SK-N-SH (cell line): ENCODE results near the gene VSIG10L2. TPM values are rescaled to one million over a fixed set of nuclear protein-coding genes. Genes with fewer than 3 reads are reported as not detected.

Source experiments
- CTCF ChIA-PET: fragments of 300-600, 350-600 bp; formaldehyde crosslinking; extraction: SDS; loops from one replicate; lab custom pipeline; 2021; lab: Yijun Ruan, JAX
- POLR2A ChIA-PET: fragments of 350-600 bp; sonication (Branson Sonifier 250); formaldehyde crosslinking; extraction: SDS; loops from one replicate; lab custom pipeline; 2020; ENCODE audit warnings: antibody characterized with exemption, inconsistent platforms; lab: Yijun Ruan, JAX
- DNase-seq: peaks from one replicate; pipeline ENCODE4 v3.0.0; 2012
- H2AFZ ChIP-seq: fragments of 200-600 bp; sonication (generic); 2 replicates; pipeline ENCODE4 v1.8.1; 2016; ENCODE audit warnings: antibody characterized with exemption, mild to moderate bottlenecking, low read depth
- H3F3A ChIP-seq: fragments of 200-600 bp; sonication (generic); replicated peaks from 2 replicates; pipeline ENCODE3; 2016; ENCODE audit warnings: antibody characterized with exemption, mild to moderate bottlenecking; ENCODE audit not compliant: insufficient read depth
- H3K27ac ChIP-seq, 2 experiments: fragments of 200-500 bp in 1 of 2; fragments of 200-600 bp in 1 of 2; sonication (Bioruptor generic) in 1 of 2; sonication (generic), shearing (Covaris generic) in 1 of 2; 2 replicates each; pipeline versions ENCODE4 v1.5.1 to v1.6.1; 2014 to 2016; ENCODE audit warnings: low read depth in 2 of 2, inconsistent platforms in 1 of 2, low read length in 1 of 2, mild to moderate bottlenecking in 1 of 2, mixed read lengths in 1 of 2
- H3K27me3 ChIP-seq: fragments of 200-600 bp; sonication (generic), shearing (Covaris generic); 2 replicates; pipeline ENCODE4 v1.6.1; 2016; ENCODE audit warnings: mixed run types; ENCODE audit not compliant: insufficient read depth
- H3K36me3 ChIP-seq, 2 experiments: fragments of 200-500 bp in 1 of 2; fragments of 200-600 bp in 1 of 2; sonication (Bioruptor generic) in 1 of 2; sonication (generic) in 1 of 2; replicated peaks in 1 of 2; 2 replicates each; pipeline versions ENCODE3 to v1.5.1; 2014 to 2016; ENCODE audit warnings: low read length in 1 of 2, mild to moderate bottlenecking in 1 of 2; ENCODE audit not compliant: insufficient read depth in 2 of 2, control insufficient read depth in 1 of 2
- H3K4me1 ChIP-seq, 2 experiments: fragments of 200-500 bp in 1 of 2; fragments of 200-600 bp in 1 of 2; sonication (Bioruptor generic) in 1 of 2; sonication (generic), shearing (Covaris generic) in 1 of 2; 2 replicates each; pipeline versions ENCODE4 v1.5.1 to v1.6.1; 2014 to 2016; ENCODE audit warnings: low read depth in 1 of 2, low read length in 1 of 2, mixed run types in 1 of 2; ENCODE audit not compliant: insufficient read depth in 2 of 2, control insufficient read depth in 1 of 2
- H3K4me2 ChIP-seq: fragments of 200-600 bp; sonication (generic), shearing (Covaris generic); 2 replicates; pipeline ENCODE4 v1.6.1; 2017; ENCODE audit warnings: mixed run types
- H3K4me3 ChIP-seq, 2 experiments: fragments of 200-500 bp in 1 of 2; fragments of 200-600 bp in 1 of 2; sonication (Bioruptor generic) in 1 of 2; sonication (generic), shearing (Covaris generic) in 1 of 2; 2 replicates each; pipeline versions ENCODE4 v1.5.1 to v1.8.1; 2014 to 2016; ENCODE audit warnings: low read depth in 2 of 2, inconsistent platforms in 1 of 2, low read length in 1 of 2, mild to moderate bottlenecking in 1 of 2, mixed read lengths in 1 of 2, moderate library complexity in 1 of 2
- H3K79me2 ChIP-seq: fragments of 200-600 bp; sonication (generic); 2 replicates; pipeline ENCODE4 v1.8.1; 2017; ENCODE audit warnings: mild to moderate bottlenecking; ENCODE audit not compliant: insufficient read depth
- H3K9ac ChIP-seq: fragments of 200-600 bp; sonication (generic); 2 replicates; pipeline ENCODE4 v1.6.1; 2017; ENCODE audit warnings: mixed run types
- H3K9me2 ChIP-seq: fragments of 200-600 bp; sonication (generic); 2 replicates; pipeline ENCODE4 v1.6.1; 2017; ENCODE audit warnings: mixed run types
- H3K9me3 ChIP-seq: fragments of 200-600 bp; sonication (generic); 2 replicates; pipeline ENCODE4 v1.6.1; 2017; ENCODE audit warnings: mixed run types, mild to moderate bottlenecking, moderate library complexity
- H4K20me1 ChIP-seq: fragments of 200-600 bp; sonication (generic); 2 replicates; pipeline ENCODE4 v1.6.1; 2017; ENCODE audit warnings: mild to moderate bottlenecking, mixed run types; ENCODE audit not compliant: insufficient read depth
- CHD2 ChIP-seq: fragments of 150-350 bp; IDR thresholded peaks from 2 replicates; pipeline ENCODE4 v1.6.1; 2018; ENCODE audit warnings: low read length; ENCODE audit not compliant: partially characterized antibody
- CTCF ChIP-seq: fragments of 200-600 bp; sonication (generic); IDR thresholded peaks from 2 replicates; pipeline ENCODE4 v1.6.1; 2017; ENCODE audit warnings: antibody characterized with exemption, mild to moderate bottlenecking, moderate library complexity
- ELF1 ChIP-seq: IDR thresholded peaks from 2 replicates; pipeline ENCODE4 v1.4.0; 2012
- EP300 ChIP-seq, 2 experiments: IDR thresholded peaks; 2 replicates each; pipeline versions ENCODE4 v1.4.0 to v1.6.1; 2012; ENCODE audit warnings: borderline replicate concordance in 1 of 2, low read depth in 1 of 2, low read length in 1 of 2
- FOSL2 ChIP-seq: IDR thresholded peaks from 2 replicates; pipeline ENCODE4 v1.4.0; 2012; ENCODE audit warnings: low read depth, mild to moderate bottlenecking, moderate library complexity, borderline replicate concordance
- FOXJ3 ChIP-seq: sonication (generic); formaldehyde crosslinking; IDR thresholded peaks from 2 replicates; pipeline ENCODE4 v1.5.1; 2020; ENCODE audit warnings: mild to moderate bottlenecking, missing genetic modification reagents
- FOXM1 ChIP-seq: IDR thresholded peaks from 2 replicates; pipeline ENCODE4 v1.4.0; 2012; ENCODE audit warnings: low read depth, mild to moderate bottlenecking
- GABPA ChIP-seq: IDR thresholded peaks from 2 replicates; pipeline ENCODE4 v1.4.0; 2012; ENCODE audit warnings: low read depth, mild to moderate bottlenecking
- MAX ChIP-seq: IDR thresholded peaks from 2 replicates; pipeline ENCODE4 v1.4.0; 2012; ENCODE audit warnings: low read depth
- MEF2A ChIP-seq: IDR thresholded peaks from 2 replicates; pipeline ENCODE4 v1.4.0; 2012; ENCODE audit warnings: low read depth, borderline replicate concordance
- NFIC ChIP-seq: IDR thresholded peaks from 2 replicates; pipeline ENCODE4 v1.4.0; 2012; ENCODE audit warnings: borderline replicate concordance
- NRF1 ChIP-seq: IDR thresholded peaks from 2 replicates; pipeline ENCODE4 v1.6.1; 2012; ENCODE audit warnings: low read depth, mild to moderate bottlenecking, low read length
- POLR2AphosphoS5 ChIP-seq: IDR thresholded peaks from 2 replicates; pipeline ENCODE4 v1.6.1; 2012; ENCODE audit warnings: low read depth, low read length
- REST ChIP-seq: IDR thresholded peaks from 2 replicates; pipeline ENCODE4 v1.6.1; 2012; ENCODE audit warnings: mild to moderate bottlenecking, low read depth, low read length, moderate library complexity
- RXRA ChIP-seq: IDR thresholded peaks from 2 replicates; pipeline ENCODE4 v1.4.0; 2012; ENCODE audit warnings: low read depth, mild to moderate bottlenecking, borderline replicate concordance
- SMC3 ChIP-seq: IDR thresholded peaks from 2 replicates; pipeline ENCODE4 v1.6.1; 2012; ENCODE audit warnings: low read depth, low read length, improper control_type of control experiment
- TAF1 ChIP-seq: IDR thresholded peaks from 2 replicates; pipeline ENCODE4 v1.6.1; 2012; ENCODE audit warnings: low read depth, mild to moderate bottlenecking, low read length, moderate library complexity, borderline replicate concordance
- TCF12 ChIP-seq: IDR thresholded peaks from 2 replicates; pipeline ENCODE4 v1.4.0; 2012
- YY1 ChIP-seq: IDR thresholded peaks from 2 replicates; pipeline ENCODE4 v1.4.0; 2012; ENCODE audit warnings: low read depth, mild to moderate bottlenecking
- WGBS: methylation state at CpG from one replicate; pipeline ENCODE4 v1.1.6; 2017; ENCODE audit warnings: low lambda C conversion rate; 5-methylcytosine and 5-hydroxymethylcytosine counted together
- polyA plus RNA-seq, 3 experiments: library from polyadenylated mRNA; depleted of rRNA; stranded (reverse); fragments of >200 nt; gene quantifications; 2 replicates each; pipeline ENCODE4 v1.2.3, GENCODE V29; 2012
- TF ChIP-seq, protein P1 (sequence below): IDR thresholded peaks from 2 replicates; pipeline ENCODE4; 2012
- TF ChIP-seq, protein P2 (sequence below): fragments of 150-350 bp; IDR thresholded peaks from 2 replicates; pipeline ENCODE4 v1.6.1; 2017; ENCODE audit warnings: antibody characterized with exemption, low read length, low read depth, borderline replicate concordance
- TF ChIP-seq, protein P3 (sequence below): IDR thresholded peaks from 2 replicates; pipeline ENCODE4 v1.4.0; 2012; ENCODE audit warnings: low read depth, borderline replicate concordance

VSIG10L2 gene
- polyA plus RNA-seq, 1 of the 3 experiments (the other 2 are of a cell fraction): 0.02 TPM

GRCh38 chr11:125959511-125959910 lies 13.7 kb downstream of the VSIG10L2 start:
- no peak overlapping the region for H2AFZ ChIP-seq
- no peak for TF ChIP-seq FOXM1
- TF ChIP-seq RXRA: no peak
- no peak for TF ChIP-seq TAF1
- TF ChIP-seq FOXJ3: no peak
- TF ChIP-seq NRF1: no peak
- no peak for TF ChIP-seq GABPA
- TF ChIP-seq ELF1: no peak
- no peak for TF ChIP-seq TCF12
- no peak for TF ChIP-seq CTCF
- no peak for TF ChIP-seq EP300 (IDR thresholded peaks at IDR 0.05; ENCODE audit: borderline replicate concordance in 1 of 2, low read depth in 1 of 2, low read length in 1 of 2)
- no peak for TF ChIP-seq CHD2
- no peak for TF ChIP-seq NFIC
- no peak for TF ChIP-seq YY1
- TF ChIP-seq FOSL2: no peak
- TF ChIP-seq, protein P1, sequence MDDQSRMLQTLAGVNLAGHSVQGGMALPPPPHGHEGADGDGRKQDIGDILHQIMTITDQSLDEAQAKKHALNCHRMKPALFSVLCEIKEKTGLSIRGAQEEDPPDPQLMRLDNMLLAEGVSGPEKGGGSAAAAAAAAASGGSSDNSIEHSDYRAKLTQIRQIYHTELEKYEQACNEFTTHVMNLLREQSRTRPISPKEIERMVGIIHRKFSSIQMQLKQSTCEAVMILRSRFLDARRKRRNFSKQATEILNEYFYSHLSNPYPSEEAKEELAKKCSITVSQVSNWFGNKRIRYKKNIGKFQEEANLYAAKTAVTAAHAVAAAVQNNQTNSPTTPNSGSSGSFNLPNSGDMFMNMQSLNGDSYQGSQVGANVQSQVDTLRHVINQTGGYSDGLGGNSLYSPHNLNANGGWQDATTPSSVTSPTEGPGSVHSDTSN: no peak
- TF ChIP-seq POLR2AphosphoS5: no peak
- no peak for TF ChIP-seq MEF2A
- TF ChIP-seq, all 33 proteins: peak for 0
- no peak overlapping the region for H3K4me2 ChIP-seq
- no peak overlapping the region for H3K4me3 ChIP-seq
- no peaks in the 10 kb centered on the region for H3K27me3 ChIP-seq
- WGBS: 92% methylated on average over 6 of the region's 6 CpGs
- H3K9me3 ChIP-seq: no peaks in the 10 kb centered on the region
- no peak overlapping the region for H3K27ac ChIP-seq
- H3K9me2 ChIP-seq: no peaks in the 10 kb centered on the region
- no peak for DNase-seq
- H3K36me3 ChIP-seq: peaks cover 0 to 38% of the 10 kb centered on the region in 2 experiments
- no peaks in the 10 kb centered on the region for H3K79me2 ChIP-seq
- H3K4me1 ChIP-seq: no peaks in the 10 kb centered on the region; a peak in 2 of 4 replicates
- POLR2A ChIA-PET: no interaction called here
- CTCF ChIA-PET: interaction anchor here (0.9 to 1.0 kb wide), 2 partner anchors 12 to 92 kb away, joined by 3 to 4 read pairs; no protein-coding TSS in a partner anchor
- H3F3A ChIP-seq: no peaks in the 10 kb centered on the region
- H3K9ac ChIP-seq: no peak overlapping the region
- no peaks in the 10 kb centered on the region for H4K20me1 ChIP-seq

DNA sequence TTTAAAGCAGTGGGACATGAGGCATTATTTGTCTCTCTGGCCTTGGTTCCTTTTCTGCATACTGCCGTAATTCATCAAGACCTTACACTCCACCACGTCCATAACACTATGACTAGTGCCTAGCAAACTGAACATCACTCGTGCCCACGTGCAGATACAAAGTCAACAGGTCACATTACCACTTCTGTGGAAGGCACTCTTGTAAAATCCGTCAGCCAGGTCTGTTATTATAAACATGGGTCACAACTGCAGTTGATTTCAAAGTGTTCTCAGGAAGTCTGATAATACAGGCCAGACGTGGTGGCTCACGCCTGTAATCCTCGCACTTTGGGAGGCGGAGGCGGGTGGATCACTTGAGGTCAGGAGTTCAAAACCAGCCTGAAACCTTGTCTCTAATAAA lies 14.1 kb downstream of the VSIG10L2 start:
- no peak overlapping the region for H3K4me3 ChIP-seq
- no peaks in the 10 kb centered on the region for H3K9me2 ChIP-seq
- no peaks in the 10 kb centered on the region; a peak in 2 of 4 replicates for H3K4me1 ChIP-seq
- H4K20me1 ChIP-seq: no peaks in the 10 kb centered on the region
- H3K36me3 ChIP-seq: peaks cover 0 to 38% of the 10 kb centered on the region in 2 experiments
- DNase-seq: no peak
- H3K27me3 ChIP-seq: no peaks in the 10 kb centered on the region
- H3K9me3 ChIP-seq: no peaks in the 10 kb centered on the region
- H3K4me2 ChIP-seq: no peak overlapping the region
- ChIA-PET CTCF (interaction anchor here (1.0 kb wide), 1 partner anchor 92 kb away, joined by 3 read pairs; no protein-coding TSS in a partner anchor), POLR2A (no interaction called here)
- no peak overlapping the region for H3K9ac ChIP-seq
- no peaks in the 10 kb centered on the region for H3K79me2 ChIP-seq
- no peaks in the 10 kb centered on the region for H3F3A ChIP-seq
- WGBS: 94% methylated on average over 10 of the region's 10 CpGs
- H3K27ac ChIP-seq: no peak overlapping the region
- H2AFZ ChIP-seq: no peak overlapping the region
- TF ChIP-seq, protein P2, sequence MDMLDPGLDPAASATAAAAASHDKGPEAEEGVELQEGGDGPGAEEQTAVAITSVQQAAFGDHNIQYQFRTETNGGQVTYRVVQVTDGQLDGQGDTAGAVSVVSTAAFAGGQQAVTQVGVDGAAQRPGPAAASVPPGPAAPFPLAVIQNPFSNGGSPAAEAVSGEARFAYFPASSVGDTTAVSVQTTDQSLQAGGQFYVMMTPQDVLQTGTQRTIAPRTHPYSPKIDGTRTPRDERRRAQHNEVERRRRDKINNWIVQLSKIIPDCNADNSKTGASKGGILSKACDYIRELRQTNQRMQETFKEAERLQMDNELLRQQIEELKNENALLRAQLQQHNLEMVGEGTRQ: no peak
- TF ChIP-seq RXRA (no peak), CHD2 (no peak), REST (no peak), GABPA (no peak), SMC3 (no peak), MAX (no peak)
- TF ChIP-seq, protein P3, sequence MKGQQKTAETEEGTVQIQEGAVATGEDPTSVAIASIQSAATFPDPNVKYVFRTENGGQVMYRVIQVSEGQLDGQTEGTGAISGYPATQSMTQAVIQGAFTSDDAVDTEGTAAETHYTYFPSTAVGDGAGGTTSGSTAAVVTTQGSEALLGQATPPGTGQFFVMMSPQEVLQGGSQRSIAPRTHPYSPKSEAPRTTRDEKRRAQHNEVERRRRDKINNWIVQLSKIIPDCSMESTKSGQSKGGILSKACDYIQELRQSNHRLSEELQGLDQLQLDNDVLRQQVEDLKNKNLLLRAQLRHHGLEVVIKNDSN: no peak
